ENCODE measurements around the gene COL23A1.

The COL23A1 gene

GRCh38 chr5:178606269-178606668, 16.1 kb upstream of the COL23A1 start:
- TF ChIP-seq CTCF (IDR thresholded peaks at IDR 0.05; ENCODE audit: extremely low read depth, insufficient read depth, missing control alignments): no peak
- in situ Hi-C loops (cut with MboI; ENCODE audit: low pct_unique_long_range_greater_than_20kb, low sequenced_read_pairs, unreplicated experiment): no loop called here
- DNase-seq (ENCODE audit: low spot score): no peak

DNA sequence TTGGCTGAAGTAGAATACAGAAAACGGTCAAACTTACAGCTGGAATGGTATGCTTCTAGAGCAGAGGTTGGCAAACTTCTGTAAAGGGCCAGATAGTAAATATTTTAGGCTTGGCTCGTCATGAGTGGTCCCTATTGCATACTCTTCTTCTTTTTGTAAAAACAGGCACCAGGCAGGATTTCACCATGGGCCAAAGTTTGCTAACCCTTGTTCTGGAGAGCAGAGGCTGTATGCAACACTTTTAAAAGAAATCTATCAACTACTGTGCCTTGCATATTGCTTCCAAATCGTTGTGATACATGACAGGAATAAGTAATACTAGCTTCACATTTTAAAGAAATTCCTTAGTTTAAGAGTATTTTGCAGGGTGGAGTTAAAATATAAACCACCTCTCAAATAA, 15.6 kb upstream of the COL23A1 start:
- DNase-seq (ENCODE audit: low spot score): no peak
- no peak for TF ChIP-seq CTCF (IDR thresholded peaks at IDR 0.05; ENCODE audit: extremely low read depth, insufficient read depth, missing control alignments)
- in situ Hi-C loops (cut with MboI; ENCODE audit: low pct_unique_long_range_greater_than_20kb, low sequenced_read_pairs, unreplicated experiment): no loop called here

DNA sequence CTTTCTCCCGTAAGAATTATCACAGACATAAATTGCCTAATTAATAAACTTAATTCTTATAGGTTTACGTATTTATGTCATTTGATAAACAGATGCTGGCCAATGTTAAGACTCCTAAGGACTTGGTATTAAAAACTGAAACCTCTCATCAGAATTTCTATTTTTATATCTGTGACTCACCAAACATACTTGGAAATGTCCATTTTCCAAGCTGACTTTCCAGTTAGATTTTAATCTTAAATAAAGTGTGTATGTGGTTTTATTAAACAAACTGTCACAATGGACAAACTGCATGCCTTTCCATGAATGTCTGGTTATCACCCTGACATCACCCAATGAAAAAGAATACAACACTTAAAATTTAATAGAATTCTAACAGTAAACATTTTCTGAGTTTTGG, 12.6 kb upstream of the COL23A1 start:
- no peak for TF ChIP-seq CTCF (IDR thresholded peaks at IDR 0.05; ENCODE audit: extremely low read depth, insufficient read depth, missing control alignments)
- in situ Hi-C loops (cut with MboI; ENCODE audit: low pct_unique_long_range_greater_than_20kb, low sequenced_read_pairs, unreplicated experiment): no loop called here

DNA sequence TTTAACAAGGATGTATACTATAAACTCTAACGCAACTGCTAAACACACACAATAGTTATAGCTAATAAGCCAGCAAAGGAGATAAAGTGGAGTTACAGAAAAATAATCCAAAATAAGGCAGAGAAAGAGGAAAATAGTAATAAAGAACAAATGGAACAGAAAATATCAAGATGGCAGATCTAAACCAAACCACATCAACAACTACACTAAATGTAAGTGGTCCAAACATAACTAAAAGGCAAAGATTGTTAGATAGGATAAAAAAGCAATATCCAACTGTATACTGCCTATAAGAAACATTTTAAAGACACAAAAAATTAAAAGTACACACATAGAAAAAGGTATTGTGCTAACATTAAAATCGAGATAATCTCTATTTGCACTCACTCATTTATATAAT, 5.6 kb upstream of the COL23A1 start:
- no peak for DNase-seq (ENCODE audit: low spot score)
- in situ Hi-C loops (cut with MboI; ENCODE audit: low pct_unique_long_range_greater_than_20kb, low sequenced_read_pairs, unreplicated experiment): no loop called here
- TF ChIP-seq CTCF (IDR thresholded peaks at IDR 0.05; ENCODE audit: extremely low read depth, insufficient read depth, missing control alignments): no peak

More for the DNA sequence above, 12.6 kb upstream of the COL23A1 start:
- no peak for DNase-seq (ENCODE audit: low spot score)

- in situ Hi-C loops (cut with MboI; ENCODE audit: low pct_unique_long_range_greater_than_20kb, low sequenced_read_pairs, unreplicated experiment): no loop called here
- DNase-seq (ENCODE audit: low spot score): no peak
- no peak for TF ChIP-seq CTCF (IDR thresholded peaks at IDR 0.05; ENCODE audit: extremely low read depth, insufficient read depth, missing control alignments)
Measured at GRCh38 chr5:178595150-178595549, 5.0 kb upstream of the COL23A1 start.

DNA sequence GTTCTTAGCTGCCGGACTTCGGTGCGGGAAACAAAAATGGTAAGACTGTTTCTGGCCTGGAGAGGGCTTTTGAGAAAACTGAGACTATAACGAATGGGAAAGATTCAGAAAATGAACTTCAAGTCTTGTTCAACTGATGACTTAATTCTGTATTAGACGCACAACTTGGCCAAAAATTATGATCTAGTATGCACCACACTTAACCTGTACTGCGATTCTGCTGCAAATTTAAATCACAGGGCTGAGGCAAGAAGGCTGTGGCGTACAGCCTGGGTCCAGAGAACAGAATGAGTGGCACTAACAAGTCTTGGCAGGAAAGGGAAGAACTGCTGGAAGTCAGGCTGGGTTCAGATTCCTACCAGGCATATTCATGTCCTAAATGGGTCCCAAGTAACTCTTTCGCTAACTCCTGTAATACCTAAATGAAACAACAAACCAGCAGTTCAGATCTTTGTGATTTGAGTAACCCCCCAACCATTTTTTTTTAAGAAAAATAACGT, 781 bp upstream of the COL23A1 start:
- TF ChIP-seq CTCF (IDR thresholded peaks at IDR 0.05; ENCODE audit: extremely low read depth, insufficient read depth, missing control alignments): no peak
- in situ Hi-C loops (cut with MboI; ENCODE audit: low pct_unique_long_range_greater_than_20kb, low sequenced_read_pairs, unreplicated experiment): no loop called here
- no peak for DNase-seq (ENCODE audit: low spot score)

All from GM13977 (cell line).